ENCODE data around the gene TSPAN1.

The TSPAN1 gene

DNA sequence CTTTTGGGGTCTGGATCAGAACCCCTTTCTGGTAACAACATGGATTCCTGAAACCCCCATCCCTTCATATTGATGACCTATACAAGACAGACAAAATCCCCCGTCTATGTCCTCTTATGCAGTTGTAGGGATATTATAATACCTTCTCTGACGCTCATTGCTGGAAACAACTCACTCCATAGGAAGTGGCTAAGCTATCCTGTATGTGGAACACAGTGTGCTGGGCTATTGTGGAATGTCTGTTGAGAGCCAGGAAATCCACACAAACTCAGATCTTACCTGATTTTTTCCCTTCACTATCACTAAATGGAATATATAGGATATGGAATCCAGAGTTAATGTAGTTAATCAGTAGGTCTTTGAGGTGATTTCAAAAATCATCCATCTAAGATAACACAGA, 24.8 kb upstream of the TSPAN1 start:
- no peak for TF ChIP-seq GATA3 (IDR thresholded peaks at IDR 0.05; ENCODE audit: low read depth, low read length)
- TF ChIP-seq GATA2 (IDR thresholded peaks at IDR 0.05; ENCODE audit: low read depth, low read length), result no peak

DNA sequence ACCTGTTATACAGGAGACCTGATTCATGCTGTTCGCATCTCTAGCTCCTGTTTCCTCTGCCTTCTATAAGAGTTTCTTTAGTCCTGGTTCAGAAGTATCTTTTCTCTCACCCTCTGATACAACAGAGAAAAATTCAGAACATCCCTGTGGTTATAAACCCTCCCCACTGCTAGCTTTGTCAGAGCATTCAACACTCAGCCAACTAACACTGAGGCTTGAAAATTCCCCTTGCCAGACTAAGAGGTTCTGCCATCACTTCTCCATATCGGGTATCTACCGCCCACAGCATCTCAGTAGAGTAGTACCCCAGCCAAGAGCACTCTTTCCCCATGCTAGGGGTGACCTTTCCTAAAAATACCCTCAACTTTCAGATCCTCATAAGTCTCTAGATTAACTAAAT, 22.9 kb upstream of the TSPAN1 start:
- no peak for TF ChIP-seq GATA2 (IDR thresholded peaks at IDR 0.05; ENCODE audit: low read depth, low read length)
- TF ChIP-seq GATA3 (IDR thresholded peaks at IDR 0.05; ENCODE audit: low read depth, low read length), result no peak

DNA sequence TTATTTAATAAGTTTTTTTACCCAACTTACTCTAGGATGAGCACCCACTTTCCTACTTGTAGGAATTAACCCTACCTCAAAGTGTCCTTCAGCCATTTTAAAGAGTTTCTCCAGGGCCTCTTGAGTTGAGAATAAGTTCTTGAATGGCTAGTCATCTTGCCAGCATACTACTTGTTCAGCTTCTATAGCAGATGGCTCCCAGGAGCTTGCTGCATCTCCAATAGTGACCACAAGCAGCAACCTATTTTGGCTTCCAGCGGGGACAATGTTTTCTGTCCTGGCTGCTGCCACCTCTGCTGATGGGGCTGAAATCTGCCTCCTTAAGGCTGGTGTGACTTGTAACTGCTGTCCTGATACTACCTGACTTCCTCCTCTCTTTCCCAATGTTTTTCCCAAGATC, 21.7 kb upstream of the TSPAN1 start:
- no peak for TF ChIP-seq GATA2 (IDR thresholded peaks at IDR 0.05; ENCODE audit: low read depth, low read length)
- no peak for TF ChIP-seq GATA3 (IDR thresholded peaks at IDR 0.05; ENCODE audit: low read depth, low read length)

DNA sequence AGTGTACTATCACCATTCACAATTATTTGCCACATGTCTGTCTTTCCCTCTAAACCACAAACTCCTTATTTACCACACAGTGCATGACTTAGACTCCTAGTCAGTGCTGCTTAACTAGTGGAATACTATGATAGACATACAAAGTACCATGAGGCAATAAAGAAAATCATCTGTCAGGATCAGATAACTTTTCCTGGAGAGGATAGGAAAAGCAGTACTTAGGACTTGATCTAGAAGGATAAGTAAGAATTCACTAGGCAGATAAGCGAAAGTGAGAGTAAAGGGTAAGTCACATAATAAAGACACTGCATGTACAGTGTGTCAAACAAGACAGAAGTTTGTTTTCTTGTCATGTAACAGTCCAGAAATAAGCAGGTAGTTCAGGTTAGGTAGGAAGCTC, 21.2 kb upstream of the TSPAN1 start:
- TF ChIP-seq GATA3 (IDR thresholded peaks at IDR 0.05; ENCODE audit: low read depth, low read length) (no peak), GATA2 (IDR thresholded peaks at IDR 0.05; ENCODE audit: low read depth, low read length) (no peak)

DNA sequence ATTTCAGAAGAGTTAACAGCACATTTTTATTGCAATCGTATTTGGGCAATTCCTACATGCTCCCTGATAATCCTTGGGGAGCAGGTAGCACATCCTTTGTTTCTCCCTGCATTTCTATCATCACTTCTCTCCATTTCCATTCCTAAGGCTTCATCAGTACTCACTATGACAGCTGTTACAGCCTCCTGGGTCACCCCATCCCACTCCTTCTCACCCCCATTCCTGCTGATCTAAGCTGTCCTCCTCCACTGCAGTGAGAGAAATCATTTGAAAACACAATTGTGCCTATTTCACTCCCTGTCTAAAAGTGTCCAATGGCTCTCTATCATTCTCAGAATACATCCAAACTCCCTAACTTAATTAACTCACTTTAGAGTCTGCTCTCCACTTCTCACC, 17.0 kb upstream of the TSPAN1 start:
- TF ChIP-seq GATA3 (IDR thresholded peaks at IDR 0.05; ENCODE audit: low read depth, low read length), result no peak
- TF ChIP-seq GATA2 (IDR thresholded peaks at IDR 0.05; ENCODE audit: low read depth, low read length), result no peak

DNA sequence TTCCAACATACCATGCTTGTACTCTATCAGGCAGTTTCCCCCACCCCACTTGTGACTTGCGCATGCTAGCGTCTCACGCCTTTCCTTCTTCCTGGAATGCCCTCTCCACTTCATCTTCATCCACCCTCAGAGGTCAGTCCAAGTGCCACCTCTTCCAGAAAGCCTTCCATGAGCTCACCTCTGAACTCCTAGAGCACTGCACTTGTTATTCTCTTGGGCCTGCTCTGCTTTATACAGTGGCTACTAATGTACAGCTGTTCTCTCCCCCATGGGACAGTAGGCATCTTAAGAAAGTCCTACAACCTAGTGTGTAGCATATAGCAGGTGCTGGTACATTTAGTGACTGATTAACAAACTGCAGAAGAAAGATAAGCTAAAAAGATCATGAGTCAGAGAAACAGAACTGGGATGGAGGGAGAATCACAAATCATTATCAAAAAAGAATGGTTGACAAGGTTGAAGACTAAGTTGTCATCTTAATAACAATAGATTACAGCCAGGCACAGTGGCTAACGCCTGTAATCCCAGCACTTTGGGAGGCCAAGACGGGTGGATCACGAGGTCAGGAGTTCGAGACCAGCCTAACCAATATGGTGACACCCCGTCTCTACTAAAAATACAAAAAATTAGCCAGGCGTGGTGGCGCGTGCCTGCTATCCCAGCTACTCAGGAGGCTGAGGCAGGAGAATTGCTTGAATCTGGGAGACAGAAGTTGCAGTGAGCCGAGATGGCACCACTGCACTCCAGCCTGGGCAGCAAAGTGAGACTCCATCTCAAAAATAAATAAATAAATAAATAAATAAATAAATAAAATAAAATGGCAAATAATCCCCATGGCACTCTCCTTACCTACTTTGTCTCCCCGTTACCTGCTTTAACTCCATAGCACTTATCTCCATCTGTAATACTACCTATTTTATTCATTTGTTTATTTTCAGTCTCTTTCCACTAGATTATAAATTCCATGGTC, 16.3 kb upstream of the TSPAN1 start:
- TF ChIP-seq GATA3 (IDR thresholded peaks at IDR 0.05; ENCODE audit: low read depth, low read length) (no peak), GATA2 (IDR thresholded peaks at IDR 0.05; ENCODE audit: low read depth, low read length) (no peak)

DNA sequence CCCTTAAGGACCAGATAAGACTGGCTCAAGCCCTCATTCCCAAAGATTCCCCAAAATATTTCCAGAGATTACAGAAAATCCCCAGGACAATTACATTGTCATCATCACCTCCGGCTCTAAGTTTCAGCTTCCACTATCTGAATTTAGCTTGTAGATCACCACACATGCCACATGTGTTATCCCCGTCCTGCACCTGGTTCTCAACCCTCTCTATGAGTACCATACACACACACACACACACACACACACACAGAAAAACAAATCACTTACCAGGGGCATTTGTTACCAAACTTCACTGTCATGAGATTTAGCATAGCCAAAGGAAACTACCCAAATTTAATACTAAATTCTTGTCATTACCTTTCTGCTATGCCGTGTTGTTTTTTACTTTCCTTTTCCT, 15.4 kb upstream of the TSPAN1 start:
- TF ChIP-seq GATA3 (IDR thresholded peaks at IDR 0.05; ENCODE audit: low read depth, low read length) (no peak), GATA2 (IDR thresholded peaks at IDR 0.05; ENCODE audit: low read depth, low read length) (no peak)

DNA sequence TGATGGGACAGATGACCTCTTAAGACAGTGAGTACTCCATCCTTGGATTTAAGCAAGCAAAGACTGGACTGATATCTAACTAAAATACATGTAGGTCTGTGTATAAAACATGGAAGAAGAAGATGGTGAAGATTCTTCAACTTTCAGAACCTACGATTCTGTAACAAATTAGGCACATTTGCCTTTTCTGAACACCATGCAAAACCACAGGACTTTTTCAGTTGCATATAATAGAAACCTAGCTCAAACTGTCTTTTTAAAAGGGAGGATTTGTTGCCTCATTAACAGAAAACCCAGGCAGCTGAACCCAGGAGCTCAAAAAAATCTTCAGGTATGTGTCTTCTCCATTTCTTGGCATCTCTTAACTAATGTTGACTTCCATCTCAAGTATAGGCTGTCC, 14.7 kb upstream of the TSPAN1 start:
- TF ChIP-seq GATA3 (IDR thresholded peaks at IDR 0.05; ENCODE audit: low read depth, low read length) (no peak), GATA2 (IDR thresholded peaks at IDR 0.05; ENCODE audit: low read depth, low read length) (no peak)

DNA sequence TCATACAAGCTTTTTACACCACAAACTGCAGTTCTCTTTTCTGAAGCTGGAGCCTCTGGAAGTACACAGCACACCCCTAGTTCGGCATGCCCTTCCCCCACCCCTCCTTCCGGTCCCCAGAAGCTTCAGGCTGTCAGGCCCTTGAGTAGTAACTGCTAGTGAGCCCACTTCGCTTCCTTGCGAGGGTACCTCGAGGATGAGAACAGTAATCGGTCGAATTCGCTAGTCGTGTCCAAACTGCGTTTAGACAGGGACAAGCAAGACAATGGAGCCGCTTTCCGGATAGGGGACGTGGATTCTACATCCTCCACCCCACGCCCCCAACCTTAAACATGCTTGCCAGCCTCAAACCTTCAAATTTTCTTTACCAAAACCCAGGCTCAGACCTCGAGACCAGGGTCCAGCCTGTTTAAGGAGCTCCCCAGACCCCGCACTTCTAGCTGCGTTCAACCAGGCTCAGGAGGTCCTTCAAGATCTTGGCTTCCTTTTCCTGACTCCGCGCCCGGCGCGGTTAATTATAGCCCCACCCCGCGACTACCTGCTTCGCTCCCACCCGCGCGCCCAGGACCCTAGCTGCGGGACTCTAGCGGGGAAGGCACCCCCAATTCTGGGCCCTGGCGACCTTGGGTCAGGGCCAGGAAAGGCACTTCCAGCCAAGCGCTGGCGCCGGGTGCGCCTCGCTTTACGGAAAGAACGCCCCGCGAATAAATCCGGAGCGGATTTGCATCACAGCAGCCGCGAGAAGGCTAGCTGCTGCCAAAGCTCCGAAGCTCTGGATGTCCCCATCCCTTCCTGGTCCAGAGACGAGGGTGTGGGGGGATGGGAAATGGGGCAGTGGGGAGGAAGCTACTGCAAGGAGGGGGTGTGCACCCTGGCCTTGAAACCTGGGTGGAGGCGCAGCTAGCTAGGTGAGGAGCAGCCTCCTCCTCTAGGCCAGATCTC, 8.1 kb upstream of the TSPAN1 start:
- TF ChIP-seq GATA2 (IDR thresholded peaks at IDR 0.05; ENCODE audit: low read depth, low read length), result no peak
- TF ChIP-seq GATA3 (IDR thresholded peaks at IDR 0.05; ENCODE audit: low read depth, low read length), result no peak

DNA sequence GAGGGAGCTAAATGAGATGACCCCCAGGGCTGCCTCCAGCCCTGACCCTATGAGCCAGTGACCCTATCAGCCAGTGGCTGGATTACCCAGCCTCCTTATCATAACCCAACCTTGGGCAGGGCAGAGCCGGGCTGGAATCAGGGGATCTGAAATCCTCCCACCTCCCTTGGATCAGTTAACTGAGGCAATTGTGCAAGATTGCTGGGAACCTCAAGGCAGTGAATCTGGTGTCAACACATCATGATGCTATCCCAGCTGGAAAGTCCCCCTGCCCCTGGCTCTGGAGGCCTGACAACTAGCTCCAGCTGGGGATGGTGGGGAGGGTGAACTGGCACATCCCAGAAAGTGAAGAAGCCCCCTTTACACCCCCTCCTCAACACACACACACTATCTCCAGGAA, 6.4 kb upstream of the TSPAN1 start:
- no peak for TF ChIP-seq GATA2 (IDR thresholded peaks at IDR 0.05; ENCODE audit: low read depth, low read length)
- TF ChIP-seq GATA3 (IDR thresholded peaks at IDR 0.05; ENCODE audit: low read depth, low read length), result no peak

DNA sequence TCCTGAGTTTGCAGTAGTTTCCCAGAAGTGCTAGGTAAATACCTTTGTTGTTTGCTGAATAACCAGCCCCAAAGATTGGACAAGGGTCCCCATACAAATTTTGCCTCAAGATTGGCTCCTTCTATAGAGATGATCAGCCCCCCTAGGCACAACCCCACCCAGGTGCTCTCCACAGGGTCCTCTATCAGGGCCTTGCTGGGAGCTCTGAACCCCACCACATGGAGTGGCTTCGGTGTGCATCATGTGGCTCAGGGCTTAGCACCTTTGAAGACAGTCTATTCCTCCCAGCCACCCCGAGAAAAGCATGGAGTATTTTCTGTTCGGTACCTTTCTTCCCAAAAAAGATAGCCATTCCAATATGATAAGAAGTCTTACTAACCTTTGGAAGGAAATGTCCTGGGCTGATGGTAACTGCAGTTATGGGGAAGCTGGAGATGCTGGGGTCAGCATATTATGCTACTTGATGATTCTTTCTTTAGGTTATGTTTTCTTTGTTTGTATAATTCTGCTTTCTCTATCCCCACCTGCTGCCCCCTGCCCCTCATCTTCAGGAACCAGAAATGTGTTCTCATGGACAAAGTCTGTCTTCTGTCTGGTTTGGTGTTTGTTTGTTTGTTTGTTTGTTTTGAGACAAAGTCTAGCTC, 5.0 kb upstream of the TSPAN1 start:
- no peak for TF ChIP-seq GATA3 (IDR thresholded peaks at IDR 0.05; ENCODE audit: low read depth, low read length)
- TF ChIP-seq GATA2 (IDR thresholded peaks at IDR 0.05; ENCODE audit: low read depth, low read length), result no peak

DNA sequence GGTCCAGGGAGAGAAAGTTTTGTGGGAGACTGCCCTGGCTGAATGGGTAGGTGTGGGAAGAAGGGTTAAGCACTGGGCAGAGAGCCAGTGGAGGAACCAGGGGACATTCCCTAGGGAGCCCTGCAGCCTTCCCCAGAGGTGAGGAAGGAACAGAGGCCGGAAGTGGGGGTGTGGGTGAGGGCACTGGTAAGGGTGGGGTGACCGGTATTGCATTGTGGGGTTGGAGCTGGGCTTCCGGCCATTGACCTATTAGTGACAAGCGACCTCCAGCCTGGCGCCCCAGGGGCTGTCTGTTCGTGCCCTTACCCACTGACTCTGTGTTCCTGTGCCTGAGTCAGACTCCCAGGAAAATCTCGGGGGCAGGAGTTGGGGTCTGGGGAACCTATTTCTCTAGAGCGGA, 3.5 kb upstream of the TSPAN1 start:
- TF ChIP-seq GATA2 (IDR thresholded peaks at IDR 0.05; ENCODE audit: low read depth, low read length), result no peak
- no peak for TF ChIP-seq GATA3 (IDR thresholded peaks at IDR 0.05; ENCODE audit: low read depth, low read length)

DNA sequence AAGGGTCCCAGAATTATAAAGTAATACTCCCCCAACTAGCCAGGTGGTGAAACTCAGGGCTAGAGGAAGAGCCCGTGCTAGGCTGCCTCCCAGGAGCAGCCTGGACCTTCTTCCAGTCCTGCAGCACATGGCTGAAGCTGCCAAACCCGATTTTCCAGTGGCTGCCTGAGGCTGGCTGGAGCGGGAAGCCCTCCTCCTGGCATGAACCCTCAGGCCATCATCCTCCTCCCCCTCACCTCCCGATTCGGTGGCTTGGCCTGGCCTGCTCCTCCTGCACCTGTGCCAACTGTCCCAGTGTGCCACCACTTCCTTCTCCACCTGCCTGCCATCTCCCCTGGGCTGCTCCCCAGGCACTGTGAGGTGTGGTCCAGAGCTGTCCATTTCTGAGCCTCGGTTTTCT, 3.0 kb upstream of the TSPAN1 start:
- TF ChIP-seq GATA2 (IDR thresholded peaks at IDR 0.05; ENCODE audit: low read depth, low read length) (no peak), GATA3 (IDR thresholded peaks at IDR 0.05; ENCODE audit: low read depth, low read length) (no peak)

DNA sequence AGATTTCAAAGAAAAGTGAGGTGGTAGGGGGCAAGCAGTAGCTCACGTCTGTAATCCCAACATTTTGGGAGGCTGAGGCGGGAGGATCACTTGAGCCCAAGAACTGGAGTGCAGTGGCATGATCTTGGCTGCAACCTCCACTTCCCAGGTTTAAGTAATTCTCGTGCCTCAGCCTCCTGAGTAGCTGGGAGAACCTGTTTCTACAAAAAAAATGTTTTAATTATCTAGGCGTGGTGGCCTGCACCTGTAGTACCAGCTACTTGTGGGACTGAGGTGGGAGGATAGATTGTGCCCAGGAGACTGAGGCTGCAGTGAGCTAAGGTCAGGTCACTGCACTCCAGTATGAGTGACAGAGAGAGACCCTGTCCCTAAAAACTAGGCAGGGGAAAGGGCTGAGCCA, 2.6 kb upstream of the TSPAN1 start:
- TF ChIP-seq GATA3 (IDR thresholded peaks at IDR 0.05; ENCODE audit: low read depth, low read length) (no peak), GATA2 (IDR thresholded peaks at IDR 0.05; ENCODE audit: low read depth, low read length) (no peak)

Data from SH-SY5Y (cell line).